NCI-H2081 treated with DMSO at 0.1 percent for 48 hours (cell line): ENCODE data around the gene MAN2B2.

ENCODE experiments used
- DNase-seq: peaks from one replicate; lab custom pipeline; 2025; lab: John Stamatoyannopoulos, UW

Gene MAN2B2

GRCh38 chr4:6574747-6575502 lies at the start of gene MAN2B2:
MAN2B2 (plus strand) TSS chr4:6575189; CDS start chr4:6575211, 22 bp downstream.
- peak; percentile 26 for DNase-seq

GRCh38 chr4:6525474-6525873 lies 49.5 kb upstream of the MAN2B2 start:
- no peak for DNase-seq

GRCh38 chr4:6526156-6526555 lies 48.8 kb upstream of the MAN2B2 start:
- DNase-seq = no peak

- DNase-seq = no peak
Observed at GRCh38 chr4:6526671-6527091, 48.3 kb upstream of the MAN2B2 start.

- no peak for DNase-seq
Observed at GRCh38 chr4:6527259-6527658, 47.7 kb upstream of the MAN2B2 start.

GRCh38 chr4:6527683-6528595 lies 47.0 kb upstream of the MAN2B2 start:
- no peak for DNase-seq

GRCh38 chr4:6529021-6529420 lies 46.0 kb upstream of the MAN2B2 start:
- no peak for DNase-seq

GRCh38 chr4:6530301-6530700 lies 44.7 kb upstream of the MAN2B2 start:
- DNase-seq = no peak

GRCh38 chr4:6530964-6531363 lies 44.0 kb upstream of the MAN2B2 start:
- DNase-seq = no peak

- DNase-seq = no peak
Observed at GRCh38 chr4:6532102-6532501, 42.9 kb upstream of the MAN2B2 start.

- no peak for DNase-seq
Observed at GRCh38 chr4:6532658-6533057, 42.3 kb upstream of the MAN2B2 start.

GRCh38 chr4:6534050-6534449 lies 40.9 kb upstream of the MAN2B2 start:
- no peak for DNase-seq

- DNase-seq = no peak
Observed at GRCh38 chr4:6534618-6535328, 40.2 kb upstream of the MAN2B2 start.

- no peak for DNase-seq
Observed at GRCh38 chr4:6535329-6535692, 39.7 kb upstream of the MAN2B2 start.

- no peak for DNase-seq
Observed at GRCh38 chr4:6535706-6536105, 39.3 kb upstream of the MAN2B2 start.

- no peak for DNase-seq
Observed at GRCh38 chr4:6538111-6538510, 36.9 kb upstream of the MAN2B2 start.

GRCh38 chr4:6538575-6538974 lies 36.4 kb upstream of the MAN2B2 start:
- no peak for DNase-seq

GRCh38 chr4:6539009-6539764 lies 35.8 kb upstream of the MAN2B2 start:
- DNase-seq = no peak

- DNase-seq = no peak
Observed at GRCh38 chr4:6540879-6541278, 34.1 kb upstream of the MAN2B2 start.

GRCh38 chr4:6541789-6542188 lies 33.2 kb upstream of the MAN2B2 start:
- no peak for DNase-seq

GRCh38 chr4:6542951-6543350 lies 32.0 kb upstream of the MAN2B2 start:
- no peak for DNase-seq

GRCh38 chr4:6546091-6546490 lies 28.9 kb upstream of the MAN2B2 start:
- no peak for DNase-seq
